ENCODE measurements around the gene SLC5A4.
"Not testable (repeated sequence)": the region's sequence is repeated elsewhere in the genome, so short reads cannot be mapped to it uniquely, and the experiment has no call there.

Gene SLC5A4

GRCh38 chr22:32200752-32201151 lies 54.4 kb downstream of the SLC5A4 start:
- DNase-seq (ENCODE audit: low read depth, low spot score) = no peak

- no peak for DNase-seq (ENCODE audit: low read depth, low spot score)
Observed at GRCh38 chr22:32199961-32200360, 55.2 kb downstream of the SLC5A4 start.

DNA sequence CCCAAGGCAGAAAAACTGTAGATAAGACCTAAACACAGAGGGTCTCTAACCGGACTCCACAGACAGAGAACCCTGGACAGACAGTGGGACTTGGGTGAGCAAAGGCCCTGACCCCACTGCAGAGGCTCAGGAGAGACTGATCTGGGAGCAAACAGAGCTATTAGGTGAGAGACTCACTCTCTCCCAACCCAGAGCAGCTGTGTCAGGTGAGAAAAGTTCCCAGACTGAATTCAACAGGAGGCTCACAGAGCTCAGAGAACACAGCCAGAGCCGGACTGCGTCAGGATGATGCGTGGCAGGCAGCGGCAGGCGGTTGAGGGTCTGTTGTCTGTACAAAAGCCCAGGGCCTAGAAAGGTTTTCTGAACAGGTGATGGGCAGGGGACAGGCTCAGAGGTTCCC lies 55.8 kb downstream of the SLC5A4 start:
- no peak for DNase-seq (ENCODE audit: low read depth, low spot score)

GRCh38 chr22:32197553-32198226 lies 57.5 kb downstream of the SLC5A4 start:
- not testable (repeated sequence) for DNase-seq (ENCODE audit: low read depth, low spot score)

DNA sequence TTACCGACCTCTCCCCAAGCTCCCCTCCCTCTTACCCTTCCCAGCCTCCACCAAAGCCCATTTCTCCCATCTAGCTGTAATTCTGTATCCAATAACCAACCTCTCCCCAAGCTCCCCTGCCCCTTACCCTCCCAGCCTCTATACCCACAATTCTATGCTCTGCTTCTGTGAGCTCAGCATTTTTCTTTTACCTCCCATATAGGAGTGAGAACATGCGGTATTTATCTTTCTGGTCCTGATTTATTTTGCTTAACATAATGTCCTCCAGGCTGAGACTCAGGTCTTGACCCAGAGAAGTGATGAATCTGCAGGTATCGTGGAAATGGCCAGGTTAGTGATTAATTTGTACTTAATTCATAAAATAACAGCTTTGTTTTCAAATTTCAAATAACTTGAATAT lies 59.2 kb downstream of the SLC5A4 start:
- DNase-seq (ENCODE audit: low read depth, low spot score) = not testable (repeated sequence)

- DNase-seq (ENCODE audit: low read depth, low spot score) = not testable (repeated sequence)
Observed at GRCh38 chr22:32193346-32193745, 61.8 kb downstream of the SLC5A4 start.

GRCh38 chr22:32191021-32191420 lies 64.1 kb downstream of the SLC5A4 start:
- DNase-seq (ENCODE audit: low read depth, low spot score) = not testable (repeated sequence)

DNA sequence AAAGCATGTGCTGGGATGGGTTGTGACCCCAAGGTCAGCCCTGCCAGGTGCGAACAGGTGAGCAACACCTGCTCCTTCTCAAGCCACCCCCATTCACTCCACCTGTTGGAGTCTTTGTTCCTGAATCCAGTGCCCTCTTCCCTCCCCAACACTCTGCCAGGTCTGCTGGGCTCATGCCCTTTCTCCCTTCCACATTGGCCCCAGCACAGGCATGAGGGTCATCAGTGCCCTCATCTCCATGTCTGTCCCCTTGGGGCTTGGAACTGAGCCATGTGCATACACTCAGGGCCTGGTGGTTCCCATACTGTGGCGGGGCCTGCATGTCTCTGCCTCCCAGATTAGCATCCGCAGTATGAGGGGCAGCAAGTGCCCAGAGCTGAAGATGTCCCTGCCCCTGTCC lies 69.3 kb downstream of the SLC5A4 start:
- DNase-seq (ENCODE audit: low read depth, low spot score) = no peak

DNA sequence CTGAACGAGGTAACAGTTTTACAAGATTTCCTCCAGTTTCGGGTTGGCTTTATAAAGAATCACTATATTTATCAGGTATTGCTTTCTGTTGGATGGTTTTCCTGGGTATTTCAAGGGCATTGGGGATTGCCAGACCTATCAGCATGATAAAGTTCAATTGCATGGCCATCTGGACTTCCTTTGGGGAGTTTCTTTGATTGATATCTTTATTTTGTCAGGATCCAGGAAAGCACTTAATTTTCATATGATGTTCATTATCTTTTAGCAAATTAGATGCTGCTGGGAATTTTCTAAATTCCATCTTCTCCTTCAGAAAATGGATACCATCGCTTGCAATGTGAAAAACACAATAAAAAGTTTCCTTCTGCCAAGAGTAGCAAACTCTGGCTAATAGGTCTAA lies 71.5 kb downstream of the SLC5A4 start:
- no peak for DNase-seq (ENCODE audit: low read depth, low spot score)

- no peak for DNase-seq (ENCODE audit: low read depth, low spot score)
Observed at GRCh38 chr22:32181043-32181442, 74.1 kb downstream of the SLC5A4 start.

DNA sequence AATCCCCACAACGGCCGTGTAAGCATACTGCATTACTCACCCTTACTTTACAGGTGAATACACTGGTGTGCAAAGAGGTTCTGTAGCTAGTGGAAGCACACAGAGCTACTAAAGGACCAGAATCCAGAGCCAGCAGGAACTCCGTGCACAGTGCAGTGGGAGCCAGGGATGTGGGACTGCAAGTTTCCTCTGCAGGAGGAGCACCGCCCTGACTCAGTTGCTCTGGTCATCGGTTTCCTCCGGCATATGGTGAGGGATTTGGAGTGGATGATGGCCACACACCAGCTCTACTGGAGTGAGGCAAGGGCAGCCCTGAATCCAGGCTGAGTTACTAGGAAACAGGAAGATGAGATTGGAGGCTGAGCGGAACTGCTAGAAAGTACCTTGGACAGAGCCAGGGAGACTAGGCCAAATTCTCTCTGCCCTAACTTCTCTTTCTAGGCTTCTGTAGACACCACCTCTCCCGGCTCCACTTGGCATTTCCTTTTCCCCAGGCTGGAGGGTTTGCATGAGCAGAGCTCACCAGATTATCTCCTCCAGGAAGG lies 77.9 kb downstream of the SLC5A4 start:
- DNase-seq (ENCODE audit: low read depth, low spot score) = no peak

DNA sequence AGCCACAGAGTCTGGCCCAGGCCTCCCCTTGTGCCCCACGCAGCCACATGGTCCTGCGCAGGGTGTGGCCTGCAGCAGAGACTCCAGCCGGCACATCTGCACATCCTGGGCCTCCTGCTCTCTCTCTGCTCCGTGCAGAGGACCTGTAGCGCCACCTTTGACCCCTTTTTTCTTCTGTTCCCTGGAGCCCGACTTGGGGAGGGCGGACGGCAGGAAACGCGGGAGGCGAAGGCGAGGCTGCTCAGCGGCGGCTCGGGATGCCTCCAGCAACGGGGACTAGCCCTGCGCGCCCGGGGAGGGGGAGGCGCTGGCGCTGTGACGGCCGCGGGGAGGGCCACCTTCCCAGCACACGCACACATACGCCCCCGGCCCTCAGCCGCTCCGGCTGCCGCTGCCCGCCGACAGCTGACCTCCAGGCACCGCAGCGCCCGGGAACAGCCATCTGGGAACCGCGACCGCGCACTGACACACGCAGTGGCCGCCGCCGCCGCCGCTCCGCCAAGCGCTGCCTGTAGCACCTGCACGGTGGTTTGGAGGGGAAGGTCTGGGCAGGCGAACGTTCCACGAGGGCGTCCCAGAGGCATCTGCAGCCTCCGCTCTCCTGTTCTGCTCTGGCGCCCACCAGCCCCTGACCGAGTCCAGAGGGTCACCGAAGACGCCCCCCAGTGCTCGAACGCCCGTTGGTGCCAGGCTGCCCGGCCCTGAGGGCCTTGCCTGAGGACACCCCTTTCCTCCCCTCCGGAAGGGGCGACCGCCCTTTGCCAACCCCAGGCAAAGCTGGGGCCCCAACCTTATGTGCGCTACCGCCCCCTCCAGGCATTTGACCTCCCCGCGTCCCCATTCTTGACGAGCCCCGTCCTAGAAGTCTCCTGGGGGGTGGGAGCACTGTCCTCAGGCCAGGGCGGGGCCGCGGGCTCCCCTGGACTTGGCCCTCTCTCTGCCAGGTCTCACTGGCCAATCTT lies 79.2 kb downstream of the SLC5A4 start:
- DNase-seq (ENCODE audit: low read depth, low spot score) = no peak

GRCh38 chr22:32175115-32175514 lies 80.0 kb downstream of the SLC5A4 start:
- no peak for DNase-seq (ENCODE audit: low read depth, low spot score)
